ENCODE results near the gene C3orf70.

The C3orf70 gene

DNA sequence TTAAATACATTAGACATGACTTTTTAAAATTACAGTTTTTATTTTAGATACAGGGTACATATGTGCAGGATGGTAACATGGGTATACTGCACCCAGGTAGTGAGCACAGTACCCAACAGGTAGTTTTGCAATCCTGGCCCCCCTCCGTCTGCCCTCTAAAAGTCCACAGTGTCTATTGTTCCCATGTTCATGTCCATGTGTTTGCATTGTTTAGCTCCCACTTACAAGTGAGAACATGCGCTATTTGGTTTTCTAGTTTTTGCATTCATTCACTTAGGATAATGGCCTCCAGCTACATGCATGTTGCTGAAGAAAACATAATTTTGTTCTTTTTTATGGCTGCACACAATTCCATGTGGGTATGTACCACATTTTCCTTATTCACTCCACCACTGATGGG, 23.8 kb downstream of the C3orf70 start:
- Histone ChIP-seq H3K27ac (ENCODE audit: low read depth, low read length) (no peak overlapping the region), H3K4ac (ENCODE audit: low read depth, low read length) (no peak overlapping the region), H2BK5ac (ENCODE audit: low read length) (no peak overlapping the region), H2BK120ac (ENCODE audit: low read depth, low read length) (no peak overlapping the region), H3K4me3 (ENCODE audit: low read length) (no peak overlapping the region), H3K56ac (ENCODE audit: low read length) (no peak overlapping the region), H3K36me3 (ENCODE audit: control insufficient read depth, insufficient read depth, low read length) (no peaks in the 10 kb centered on the region), H3K79me2 (ENCODE audit: control insufficient read depth, insufficient read depth, low read length) (no peaks in the 10 kb centered on the region), H3K4me2 (ENCODE audit: low read length) (no peak overlapping the region), H2BK15ac (replicated peaks; ENCODE audit: low read depth) (no peak overlapping the region), H3K9ac (ENCODE audit: low read length) (no peak overlapping the region), H3K27me3 (ENCODE audit: insufficient read depth, low read length, poor library complexity) (no peaks in the 10 kb centered on the region), H3K79me1 (ENCODE audit: low read length) (no peaks in the 10 kb centered on the region), H3K18ac (ENCODE audit: low read length) (no peak overlapping the region), H4K5ac (ENCODE audit: low read length) (no peak overlapping the region), H4K8ac (ENCODE audit: low read depth, low read length) (no peak overlapping the region), H3K4me1 (ENCODE audit: control insufficient read depth, low read depth, low read length) (no peaks in the 10 kb centered on the region), H2AK5ac (ENCODE audit: low read length) (no peak overlapping the region), H3K23ac (ENCODE audit: low read length) (no peak overlapping the region)
- no CpG with 5 or more reads among the region's 2 CpGs for WGBS (ENCODE audit: extremely low coverage, insufficient coverage, low lambda C conversion rate)
- DNase-seq: no peak

DNA sequence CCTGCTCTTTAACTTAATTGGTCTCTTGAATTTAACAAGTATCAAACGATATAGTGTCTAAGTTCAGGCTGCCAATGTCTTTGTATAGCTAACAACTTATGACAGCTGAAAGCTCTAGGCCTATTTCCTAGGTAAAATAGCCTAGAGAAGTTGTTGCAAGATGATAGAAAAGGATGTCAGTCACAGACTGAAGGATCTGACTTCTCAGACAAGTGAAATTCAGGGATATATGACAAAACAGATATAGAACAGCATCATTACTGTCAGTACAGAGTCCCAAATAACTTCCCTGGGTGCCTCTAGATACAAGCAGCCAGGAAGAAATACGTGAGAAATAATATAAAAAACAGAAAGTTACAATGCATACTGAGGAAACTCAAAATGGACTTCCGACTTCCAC, 26.7 kb downstream of the C3orf70 start:
- H3K79me2 ChIP-seq (ENCODE audit: control insufficient read depth, insufficient read depth, low read length): no peaks in the 10 kb centered on the region
- no peaks in the 10 kb centered on the region for H3K36me3 ChIP-seq (ENCODE audit: control insufficient read depth, insufficient read depth, low read length)
- no peak overlapping the region for H3K56ac ChIP-seq (ENCODE audit: low read length)
- H2BK15ac ChIP-seq (replicated peaks; ENCODE audit: low read depth): no peak overlapping the region
- no peak overlapping the region for H3K9ac ChIP-seq (ENCODE audit: low read length)
- whole genome bisulfite sequencing (ENCODE audit: extremely low coverage, insufficient coverage, low lambda C conversion rate): no CpG with 5 or more reads among the region's 3 CpGs
- H3K18ac ChIP-seq (ENCODE audit: low read length): no peak overlapping the region
- H3K27ac ChIP-seq (ENCODE audit: low read depth, low read length): no peak overlapping the region
- no peak overlapping the region for H3K4ac ChIP-seq (ENCODE audit: low read depth, low read length)
- no peaks in the 10 kb centered on the region for H3K79me1 ChIP-seq (ENCODE audit: low read length)
- no peak for DNase-seq
- no peak overlapping the region for H4K5ac ChIP-seq (ENCODE audit: low read length)
- H4K8ac ChIP-seq (ENCODE audit: low read depth, low read length): no peak overlapping the region
- no peak overlapping the region for H2AK5ac ChIP-seq (ENCODE audit: low read length)
- no peaks in the 10 kb centered on the region for H3K27me3 ChIP-seq (ENCODE audit: insufficient read depth, low read length, poor library complexity)
- no peak overlapping the region for H3K4me2 ChIP-seq (ENCODE audit: low read length)
- no peak overlapping the region for H3K23ac ChIP-seq (ENCODE audit: low read length)
- H2BK120ac ChIP-seq (ENCODE audit: low read depth, low read length): no peak overlapping the region
- H2BK5ac ChIP-seq (ENCODE audit: low read length): no peak overlapping the region
- no peak overlapping the region for H3K4me3 ChIP-seq (ENCODE audit: low read length)
- no peaks in the 10 kb centered on the region for H3K4me1 ChIP-seq (ENCODE audit: control insufficient read depth, low read depth, low read length)

DNA sequence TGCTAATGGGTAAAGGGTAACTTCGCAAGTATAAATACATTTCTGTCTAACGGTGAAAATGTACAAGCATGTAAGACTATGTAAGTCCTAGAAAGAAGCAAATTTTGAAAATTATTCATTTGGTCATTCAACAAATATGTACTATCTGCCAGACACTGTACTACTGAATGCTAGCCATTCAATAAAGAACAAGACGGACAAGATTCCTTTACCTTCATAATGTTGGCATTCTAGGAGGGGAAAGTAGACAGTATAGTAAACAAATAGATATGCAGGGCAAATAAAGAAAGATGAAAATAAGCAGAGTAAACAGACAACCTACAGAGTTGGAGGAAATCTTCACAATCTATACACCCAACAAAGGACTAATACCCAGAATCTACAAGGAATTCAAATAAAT, 32.7 kb downstream of the C3orf70 start:
- Histone ChIP-seq H3K79me2 (ENCODE audit: control insufficient read depth, insufficient read depth, low read length) (no peaks in the 10 kb centered on the region), H3K27ac (ENCODE audit: low read depth, low read length) (no peak overlapping the region), H2BK120ac (ENCODE audit: low read depth, low read length) (no peak overlapping the region), H2BK5ac (ENCODE audit: low read length) (no peak overlapping the region), H3K4me2 (ENCODE audit: low read length) (no peak overlapping the region), H2BK15ac (replicated peaks; ENCODE audit: low read depth) (no peak overlapping the region), H3K36me3 (ENCODE audit: control insufficient read depth, insufficient read depth, low read length) (no peaks in the 10 kb centered on the region), H3K4me1 (ENCODE audit: control insufficient read depth, low read depth, low read length) (no peaks in the 10 kb centered on the region), H4K5ac (ENCODE audit: low read length) (no peak overlapping the region), H3K23ac (ENCODE audit: low read length) (no peak overlapping the region), H3K27me3 (ENCODE audit: insufficient read depth, low read length, poor library complexity) (no peaks in the 10 kb centered on the region), H3K4me3 (ENCODE audit: low read length) (no peak overlapping the region), H3K79me1 (ENCODE audit: low read length) (no peaks in the 10 kb centered on the region), H2AK5ac (ENCODE audit: low read length) (no peak overlapping the region), H3K56ac (ENCODE audit: low read length) (no peak overlapping the region), H4K8ac (ENCODE audit: low read depth, low read length) (no peak overlapping the region), H3K9ac (ENCODE audit: low read length) (no peak overlapping the region), H3K18ac (ENCODE audit: low read length) (no peak overlapping the region), H3K4ac (ENCODE audit: low read depth, low read length) (no peak overlapping the region)
- no CpG with 5 or more reads among the region's 3 CpGs for WGBS (ENCODE audit: extremely low coverage, insufficient coverage, low lambda C conversion rate)
- no peak for DNase-seq

DNA sequence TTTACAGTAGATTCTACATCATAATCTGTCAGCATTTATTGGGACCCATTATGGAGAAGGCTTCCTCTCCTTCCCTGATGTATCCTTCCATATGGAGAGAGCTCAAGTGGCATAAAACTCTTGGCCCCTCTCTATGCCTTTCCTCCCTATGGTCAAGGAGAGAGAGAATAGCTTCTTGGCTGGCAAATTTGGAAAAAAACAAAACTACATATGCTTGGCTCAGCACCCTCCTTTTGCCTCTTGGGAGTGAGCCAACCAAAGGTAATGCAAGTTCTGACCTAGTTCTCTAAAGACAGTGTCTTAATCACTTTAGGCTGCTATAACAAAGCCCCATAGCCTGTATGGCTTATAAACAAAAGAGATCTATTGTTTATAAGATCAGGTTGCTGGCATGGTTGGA, 37.5 kb downstream of the C3orf70 start:
- DNase-seq: no peak
- Histone ChIP-seq H2BK5ac (ENCODE audit: low read length) (no peak overlapping the region), H3K56ac (ENCODE audit: low read length) (no peak overlapping the region), H3K9ac (ENCODE audit: low read length) (no peak overlapping the region), H3K4me3 (ENCODE audit: low read length) (no peak overlapping the region), H3K79me2 (ENCODE audit: control insufficient read depth, insufficient read depth, low read length) (no peaks in the 10 kb centered on the region), H3K27me3 (ENCODE audit: insufficient read depth, low read length, poor library complexity) (no peaks in the 10 kb centered on the region), H3K4me1 (ENCODE audit: control insufficient read depth, low read depth, low read length) (no peaks in the 10 kb centered on the region), H3K18ac (ENCODE audit: low read length) (no peak overlapping the region), H4K8ac (ENCODE audit: low read depth, low read length) (no peak overlapping the region), H4K5ac (ENCODE audit: low read length) (no peak overlapping the region), H3K4ac (ENCODE audit: low read depth, low read length) (no peak overlapping the region), H3K79me1 (ENCODE audit: low read length) (no peaks in the 10 kb centered on the region), H2BK15ac (replicated peaks; ENCODE audit: low read depth) (no peak overlapping the region), H3K4me2 (ENCODE audit: low read length) (no peak overlapping the region), H2BK120ac (ENCODE audit: low read depth, low read length) (no peak overlapping the region), H3K36me3 (ENCODE audit: control insufficient read depth, insufficient read depth, low read length) (no peaks in the 10 kb centered on the region), H2AK5ac (ENCODE audit: low read length) (no peak overlapping the region), H3K27ac (ENCODE audit: low read depth, low read length) (no peak overlapping the region), H3K23ac (ENCODE audit: low read length) (no peak overlapping the region)

DNA sequence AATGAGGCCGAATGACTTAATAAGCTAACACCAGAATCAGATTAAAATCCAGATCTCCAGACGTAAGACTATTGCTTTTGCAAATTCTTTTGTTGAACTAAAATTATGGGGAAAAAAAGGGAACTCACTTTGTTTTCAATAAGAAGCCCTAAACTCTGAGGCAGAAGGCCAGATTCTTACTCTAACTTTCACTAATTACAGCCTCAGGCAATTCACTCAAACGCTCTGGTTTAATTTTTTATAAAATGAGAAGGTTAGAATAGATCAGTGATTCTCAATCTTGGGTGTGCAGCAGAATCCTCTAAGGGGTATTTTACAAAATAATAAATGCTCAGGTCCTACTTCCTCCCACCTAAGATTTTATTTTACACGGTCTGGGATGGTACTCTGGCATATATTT, 38.1 kb downstream of the C3orf70 start:
- no peak overlapping the region for H2BK5ac ChIP-seq (ENCODE audit: low read length)
- no peak overlapping the region for H3K4me3 ChIP-seq (ENCODE audit: low read length)
- no peak overlapping the region for H3K27ac ChIP-seq (ENCODE audit: low read depth, low read length)
- no peak overlapping the region for H4K8ac ChIP-seq (ENCODE audit: low read depth, low read length)
- H3K79me1 ChIP-seq (ENCODE audit: low read length): no peaks in the 10 kb centered on the region
- DNase-seq: no peak
- no peak overlapping the region for H2BK120ac ChIP-seq (ENCODE audit: low read depth, low read length)
- WGBS (ENCODE audit: extremely low coverage, insufficient coverage, low lambda C conversion rate): no CpG with 5 or more reads among the region's 4 CpGs
- H3K4me2 ChIP-seq (ENCODE audit: low read length): no peak overlapping the region
- H3K27me3 ChIP-seq (ENCODE audit: insufficient read depth, low read length, poor library complexity): no peaks in the 10 kb centered on the region
- H2BK15ac ChIP-seq (replicated peaks; ENCODE audit: low read depth): no peak overlapping the region
- no peak overlapping the region for H2AK5ac ChIP-seq (ENCODE audit: low read length)
- no peaks in the 10 kb centered on the region for H3K79me2 ChIP-seq (ENCODE audit: control insufficient read depth, insufficient read depth, low read length)
- H3K4ac ChIP-seq (ENCODE audit: low read depth, low read length): no peak overlapping the region
- H3K23ac ChIP-seq (ENCODE audit: low read length): no peak overlapping the region
- no peak overlapping the region for H4K5ac ChIP-seq (ENCODE audit: low read length)
- H3K9ac ChIP-seq (ENCODE audit: low read length): no peak overlapping the region
- no peaks in the 10 kb centered on the region for H3K4me1 ChIP-seq (ENCODE audit: control insufficient read depth, low read depth, low read length)
- H3K36me3 ChIP-seq (ENCODE audit: control insufficient read depth, insufficient read depth, low read length): no peaks in the 10 kb centered on the region
- H3K56ac ChIP-seq (ENCODE audit: low read length): no peak overlapping the region
- no peak overlapping the region for H3K18ac ChIP-seq (ENCODE audit: low read length)

DNA sequence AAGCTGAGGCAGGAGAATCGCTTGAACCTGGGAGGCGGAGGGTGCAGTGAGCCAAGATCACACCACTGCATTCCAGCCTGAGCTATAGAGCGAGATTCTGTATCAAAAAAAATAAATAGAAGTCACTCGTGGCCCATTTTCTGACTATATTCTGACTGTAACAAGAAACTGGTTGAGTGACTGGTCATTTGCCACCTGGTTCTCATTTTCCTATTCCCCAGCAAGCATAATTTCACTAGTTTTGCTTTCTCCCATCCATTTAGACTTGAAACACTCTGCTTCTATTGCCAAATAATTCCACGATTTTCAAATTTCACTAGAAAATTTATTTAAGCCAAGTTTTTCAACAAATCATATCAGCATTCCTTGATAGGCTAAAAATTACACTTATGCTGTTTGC, 40.7 kb downstream of the C3orf70 start:
- no peak overlapping the region for H3K27ac ChIP-seq (ENCODE audit: low read depth, low read length)
- no peak overlapping the region for H3K9ac ChIP-seq (ENCODE audit: low read length)
- no peak overlapping the region for H3K4ac ChIP-seq (ENCODE audit: low read depth, low read length)
- no peak for DNase-seq
- no peaks in the 10 kb centered on the region for H3K79me1 ChIP-seq (ENCODE audit: low read length)
- H3K56ac ChIP-seq (ENCODE audit: low read length): no peak overlapping the region
- H3K18ac ChIP-seq (ENCODE audit: low read length): no peak overlapping the region
- H3K4me2 ChIP-seq (ENCODE audit: low read length): no peak overlapping the region
- H2BK120ac ChIP-seq (ENCODE audit: low read depth, low read length): no peak overlapping the region
- H3K4me1 ChIP-seq (ENCODE audit: control insufficient read depth, low read depth, low read length): no peaks in the 10 kb centered on the region
- no peak overlapping the region for H3K4me3 ChIP-seq (ENCODE audit: low read length)
- H3K36me3 ChIP-seq (ENCODE audit: control insufficient read depth, insufficient read depth, low read length): no peaks in the 10 kb centered on the region
- H4K5ac ChIP-seq (ENCODE audit: low read length): no peak overlapping the region
- H3K23ac ChIP-seq (ENCODE audit: low read length): no peak overlapping the region
- 100% methylated on average over 1 of the region's 5 CpGs for WGBS (ENCODE audit: extremely low coverage, insufficient coverage, low lambda C conversion rate)
- no peak overlapping the region for H2BK5ac ChIP-seq (ENCODE audit: low read length)
- H2BK15ac ChIP-seq (replicated peaks; ENCODE audit: low read depth): no peak overlapping the region
- H3K27me3 ChIP-seq (ENCODE audit: insufficient read depth, low read length, poor library complexity): no peaks in the 10 kb centered on the region
- H4K8ac ChIP-seq (ENCODE audit: low read depth, low read length): no peak overlapping the region
- H3K79me2 ChIP-seq (ENCODE audit: control insufficient read depth, insufficient read depth, low read length): no peaks in the 10 kb centered on the region
- no peak overlapping the region for H2AK5ac ChIP-seq (ENCODE audit: low read length)

Data from mesendoderm (in vitro differentiated cells).